T-helper 1 cell treated with Interleukin-12 subunit alpha and Interleukin-12 subunit beta and Interleukin-4 antibody, amounts not matched to agents 30 μg/mL and 1 μg/mL, for 36 hours (primary cell): ENCODE results near the gene SH3D19.
A peak's percentile ranks its signal among the peaks of the same experiment; 100 is the strongest.
"Not testable (repeated sequence)": the region's sequence is repeated elsewhere in the genome, so short reads cannot be mapped to it uniquely, and the experiment has no call there.

Experiments
- H3K27ac Mint-ChIP-seq: one replicate; pipeline ENCODE4 v1.8.0; 2021; ENCODE audit warnings: mild to moderate bottlenecking, mixed read lengths
- H3K27me3 Mint-ChIP-seq: one replicate; pipeline ENCODE4 v1.8.0; 2021; ENCODE audit warnings: low read depth, mixed read lengths
- H3K36me3 Mint-ChIP-seq: one replicate; pipeline ENCODE4 v1.8.0; 2021; ENCODE audit warnings: low read depth, mixed read lengths
- H3K4me1 Mint-ChIP-seq: one replicate; pipeline ENCODE4 v1.8.0; 2021; ENCODE audit warnings: low read depth, mixed read lengths
- H3K4me3 Mint-ChIP-seq: one replicate; pipeline ENCODE4 v1.8.0; 2021; ENCODE audit warnings: mild to moderate bottlenecking, moderate library complexity, mixed read lengths
- H3K9me3 Mint-ChIP-seq: one replicate; pipeline ENCODE4 v1.8.0; 2021; ENCODE audit warnings: mixed read lengths

SH3D19 gene

GRCh38 chr4:151136048-151136447 is 189.4 kb downstream of the SH3D19 start:
- not testable (repeated sequence) for H3K9me3 Mint-ChIP-seq, H3K27me3 Mint-ChIP-seq, H3K4me3 Mint-ChIP-seq, H3K4me1 Mint-ChIP-seq, H3K27ac Mint-ChIP-seq, H3K36me3 Mint-ChIP-seq

GRCh38 chr4:151133311-151133710 is 192.1 kb downstream of the SH3D19 start:
- no peak overlapping the region for H3K27ac Mint-ChIP-seq
- H3K4me1 Mint-ChIP-seq = no peaks in the 10 kb centered on the region
- H3K9me3 Mint-ChIP-seq = no peaks in the 10 kb centered on the region
- H3K36me3 Mint-ChIP-seq = no peaks in the 10 kb centered on the region
- no peak overlapping the region for H3K4me3 Mint-ChIP-seq
- H3K27me3 Mint-ChIP-seq = no peaks in the 10 kb centered on the region

- Mint-ChIP-seq H3K27ac (no peak overlapping the region), H3K27me3 (no peaks in the 10 kb centered on the region), H3K36me3 (no peaks in the 10 kb centered on the region), H3K4me3 (no peak overlapping the region), H3K4me1 (no peaks in the 10 kb centered on the region), H3K9me3 (no peaks in the 10 kb centered on the region)
Observed at GRCh38 chr4:151129796-151130195, 195.6 kb downstream of the SH3D19 start.

GRCh38 chr4:151117371-151117962 is 207.9 kb downstream of the SH3D19 start:
- H3K27me3 Mint-ChIP-seq = no peaks in the 10 kb centered on the region
- no peaks in the 10 kb centered on the region for H3K9me3 Mint-ChIP-seq
- H3K27ac Mint-ChIP-seq = no peak overlapping the region
- H3K4me1 Mint-ChIP-seq = peaks cover 5% of the 10 kb centered on the region
- H3K36me3 Mint-ChIP-seq = no peaks in the 10 kb centered on the region
- H3K4me3 Mint-ChIP-seq = no peak overlapping the region

- Mint-ChIP-seq H3K36me3 (no peaks in the 10 kb centered on the region), H3K9me3 (no peaks in the 10 kb centered on the region), H3K27me3 (no peaks in the 10 kb centered on the region), H3K4me3 (no peak overlapping the region), H3K27ac (no peak overlapping the region), H3K4me1 (peaks cover 2% of the 10 kb centered on the region)
Observed at GRCh38 chr4:151114986-151115385, 210.4 kb downstream of the SH3D19 start.

- Mint-ChIP-seq H3K4me3 (no peak overlapping the region), H3K27ac (peak overlapping the region; percentile 34), H3K9me3 (no peaks in the 10 kb centered on the region), H3K4me1 (peaks cover 2% of the 10 kb centered on the region), H3K27me3 (no peaks in the 10 kb centered on the region), H3K36me3 (no peaks in the 10 kb centered on the region)
Observed at GRCh38 chr4:151114338-151114737, 211.1 kb downstream of the SH3D19 start.

GRCh38 chr4:151110236-151110635 is 215.2 kb downstream of the SH3D19 start:
- Mint-ChIP-seq H3K9me3 (no peaks in the 10 kb centered on the region), H3K27me3 (no peaks in the 10 kb centered on the region), H3K4me3 (no peak overlapping the region), H3K27ac (no peak overlapping the region), H3K4me1 (peaks cover 3% of the 10 kb centered on the region), H3K36me3 (peaks cover 13% of the 10 kb centered on the region)

- H3K27ac Mint-ChIP-seq = no peak overlapping the region
- H3K27me3 Mint-ChIP-seq = no peaks in the 10 kb centered on the region
- no peak overlapping the region for H3K4me3 Mint-ChIP-seq
- peaks cover 30% of the 10 kb centered on the region for H3K36me3 Mint-ChIP-seq
- H3K9me3 Mint-ChIP-seq = no peaks in the 10 kb centered on the region
- H3K4me1 Mint-ChIP-seq = peaks cover 11% of the 10 kb centered on the region
Observed at GRCh38 chr4:151107063-151107462, 218.3 kb downstream of the SH3D19 start.

GRCh38 chr4:151105454-151106032 is 219.9 kb downstream of the SH3D19 start:
- Mint-ChIP-seq H3K36me3 (peaks cover 42% of the 10 kb centered on the region), H3K4me3 (no peak overlapping the region), H3K4me1 (peaks cover 22% of the 10 kb centered on the region), H3K27ac (no peak overlapping the region), H3K9me3 (no peaks in the 10 kb centered on the region), H3K27me3 (no peaks in the 10 kb centered on the region)

- Mint-ChIP-seq H3K36me3 (peaks cover 50% of the 10 kb centered on the region), H3K4me1 (peaks cover 29% of the 10 kb centered on the region), H3K4me3 (no peak overlapping the region), H3K9me3 (no peaks in the 10 kb centered on the region), H3K27me3 (no peaks in the 10 kb centered on the region), H3K27ac (no peak overlapping the region)
Observed at GRCh38 chr4:151104621-151105020, 220.8 kb downstream of the SH3D19 start.

GRCh38 chr4:151103758-151104157 is 221.6 kb downstream of the SH3D19 start:
- H3K27ac Mint-ChIP-seq = no peak overlapping the region

GRCh38 chr4:151100531-151100930 is 224.9 kb downstream of the SH3D19 start:
- Mint-ChIP-seq H3K27ac (peak overlapping the region; percentile 97), H3K9me3 (no peaks in the 10 kb centered on the region), H3K27me3 (no peaks in the 10 kb centered on the region), H3K36me3 (peaks cover 42% of the 10 kb centered on the region), H3K4me3 (peak overlapping the region; percentile 96), H3K4me1 (peaks cover 41% of the 10 kb centered on the region)

More at GRCh38 chr4:151103758-151104157, 221.6 kb downstream of the SH3D19 start:
- peaks cover 31% of the 10 kb centered on the region for H3K4me1 Mint-ChIP-seq
- no peaks in the 10 kb centered on the region for H3K27me3 Mint-ChIP-seq
- peaks cover 55% of the 10 kb centered on the region for H3K36me3 Mint-ChIP-seq
- no peaks in the 10 kb centered on the region for H3K9me3 Mint-ChIP-seq
- H3K4me3 Mint-ChIP-seq = no peak overlapping the region

GRCh38 chr4:151099976-151100417 is 225.4 kb downstream of the SH3D19 start:
- peaks cover 45% of the 10 kb centered on the region for H3K4me1 Mint-ChIP-seq
- H3K36me3 Mint-ChIP-seq = peaks cover 42% of the 10 kb centered on the region
- peak overlapping the region; percentile 96 for H3K4me3 Mint-ChIP-seq
- H3K27ac Mint-ChIP-seq = peak overlapping the region; percentile 97
- no peaks in the 10 kb centered on the region for H3K9me3 Mint-ChIP-seq
- no peaks in the 10 kb centered on the region for H3K27me3 Mint-ChIP-seq

- Mint-ChIP-seq H3K9me3 (no peaks in the 10 kb centered on the region), H3K27ac (peak within 1 kb of the TSS; percentile 97), H3K27me3 (no peaks in the 10 kb centered on the region), H3K36me3 (peaks cover 37% of the 10 kb centered on the region), H3K4me1 (peaks cover 45% of the 10 kb centered on the region), H3K4me3 (peak within 1 kb of the TSS; percentile 96)
Observed at GRCh38 chr4:151099229-151099975, 226.0 kb downstream of the SH3D19 start, which contains the start of gene RPS3A. Gene RPS3A (plus strand): TSS chr4:151099628. CDS start chr4:151099653, 25 bp downstream.

- Mint-ChIP-seq H3K9me3 (no peaks in the 10 kb centered on the region), H3K4me3 (peak overlapping the region; percentile 96), H3K27ac (peak overlapping the region; percentile 97), H3K36me3 (peaks cover 36% of the 10 kb centered on the region), H3K4me1 (peaks cover 45% of the 10 kb centered on the region), H3K27me3 (no peaks in the 10 kb centered on the region)
Observed at GRCh38 chr4:151098979-151099228, 226.5 kb downstream of the SH3D19 start.
